Tibial nerve (tissue), 4 donors: ENCODE data around the gene WDR48.

ENCODE experiments used
- EP300 ChIP-seq, 2 donors: sonication (generic); formaldehyde crosslinking; IDR thresholded peaks; one replicate each; pipeline ENCODE4 v1.6.1; 2017; ENCODE audit warnings: antibody characterized with exemption in 2 of 2, mild to moderate bottlenecking in 1 of 2
- TF ChIP-seq, protein P1 (sequence below), 5 experiments: fragments of 200-600 bp in 3 of 5; fragments of 450-650 bp in 2 of 5; sonication (generic) in 3 of 5; IDR thresholded peaks; one replicate each; pipeline ENCODE4 v1.5.1; 2016 to 2019; ENCODE audit warnings: antibody characterized with exemption in 5 of 5, mild to moderate bottlenecking in 3 of 5, moderate library complexity in 2 of 5

DNA sequence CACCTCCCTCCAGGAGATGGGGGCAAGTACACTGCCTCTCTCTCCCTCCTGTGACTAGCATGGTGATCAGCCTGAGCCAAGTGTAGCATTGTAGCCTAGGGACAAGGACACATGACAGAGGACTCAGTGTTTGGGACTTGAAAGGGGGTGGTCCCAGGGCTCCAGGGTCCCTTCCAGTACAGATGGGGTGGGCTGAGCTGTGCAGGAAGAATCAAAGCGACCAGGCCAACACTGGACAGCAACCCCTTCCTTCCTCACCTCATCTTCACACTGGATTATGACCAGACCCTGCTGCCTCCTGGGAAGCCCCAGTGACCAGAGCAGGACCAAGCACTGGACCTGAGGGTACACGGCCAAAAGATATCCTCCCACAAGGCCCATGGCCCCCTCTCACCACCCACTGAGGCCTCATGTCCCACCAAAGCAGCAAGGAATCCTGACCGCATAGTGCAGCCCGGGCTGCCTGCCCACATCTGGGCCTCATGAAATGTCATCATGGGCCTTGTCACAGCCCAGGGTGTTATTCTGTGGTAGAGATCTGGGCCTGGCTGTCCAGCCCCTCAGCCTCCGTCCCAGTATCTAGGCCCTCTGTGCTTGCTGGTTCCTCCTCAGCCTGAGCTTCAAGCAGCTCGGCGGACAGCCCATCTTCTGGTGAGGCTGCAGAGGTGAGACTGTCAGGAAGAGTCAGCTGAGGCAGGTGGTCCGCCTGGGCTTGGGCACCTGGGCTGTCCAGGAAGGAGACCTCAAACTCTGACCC is 46.1 kb downstream of the WDR48 start:
- TF ChIP-seq, protein P1, sequence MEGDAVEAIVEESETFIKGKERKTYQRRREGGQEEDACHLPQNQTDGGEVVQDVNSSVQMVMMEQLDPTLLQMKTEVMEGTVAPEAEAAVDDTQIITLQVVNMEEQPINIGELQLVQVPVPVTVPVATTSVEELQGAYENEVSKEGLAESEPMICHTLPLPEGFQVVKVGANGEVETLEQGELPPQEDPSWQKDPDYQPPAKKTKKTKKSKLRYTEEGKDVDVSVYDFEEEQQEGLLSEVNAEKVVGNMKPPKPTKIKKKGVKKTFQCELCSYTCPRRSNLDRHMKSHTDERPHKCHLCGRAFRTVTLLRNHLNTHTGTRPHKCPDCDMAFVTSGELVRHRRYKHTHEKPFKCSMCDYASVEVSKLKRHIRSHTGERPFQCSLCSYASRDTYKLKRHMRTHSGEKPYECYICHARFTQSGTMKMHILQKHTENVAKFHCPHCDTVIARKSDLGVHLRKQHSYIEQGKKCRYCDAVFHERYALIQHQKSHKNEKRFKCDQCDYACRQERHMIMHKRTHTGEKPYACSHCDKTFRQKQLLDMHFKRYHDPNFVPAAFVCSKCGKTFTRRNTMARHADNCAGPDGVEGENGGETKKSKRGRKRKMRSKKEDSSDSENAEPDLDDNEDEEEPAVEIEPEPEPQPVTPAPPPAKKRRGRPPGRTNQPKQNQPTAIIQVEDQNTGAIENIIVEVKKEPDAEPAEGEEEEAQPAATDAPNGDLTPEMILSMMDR (IDR thresholded peaks at IDR 0.05) = no peak
- no peak for TF ChIP-seq EP300 (IDR thresholded peaks at IDR 0.05)
